Activated T-cell treated with anti-CD3 and anti-CD28 coated beads for 48 hours (primary cell): ENCODE results near the gene RGS11.
"Not testable (repeated sequence)": the region's sequence is repeated elsewhere in the genome, so short reads cannot be mapped to it uniquely, and the experiment has no call there.

Experiments
- DNase-seq: peaks from one replicate; pipeline ENCODE4 v3.0.0-alpha.2; 2020; ENCODE audit warnings: low read depth

RGS11 gene

GRCh38 chr16:263182-263774 lies 12.5 kb downstream of the RGS11 start:
- no peak for DNase-seq

- DNase-seq = no peak
Observed at GRCh38 chr16:262121-262745, 13.5 kb downstream of the RGS11 start.

- no peak for DNase-seq
Observed at GRCh38 chr16:261031-261691, 14.6 kb downstream of the RGS11 start.

GRCh38 chr16:260326-260725 lies 15.4 kb downstream of the RGS11 start:
- DNase-seq = no peak

- no peak for DNase-seq
Observed at GRCh38 chr16:259814-260253, 15.9 kb downstream of the RGS11 start.

GRCh38 chr16:259226-259625 lies 16.5 kb downstream of the RGS11 start:
- DNase-seq = no peak

GRCh38 chr16:258091-258490 lies 17.7 kb downstream of the RGS11 start:
- not testable (repeated sequence) for DNase-seq

GRCh38 chr16:255183-255582 lies 20.6 kb downstream of the RGS11 start:
- DNase-seq = no peak

- no peak for DNase-seq
Observed at GRCh38 chr16:254461-254860, 21.3 kb downstream of the RGS11 start.

GRCh38 chr16:253833-254232 lies 21.9 kb downstream of the RGS11 start:
- no peak for DNase-seq

- DNase-seq = no peak
Observed at GRCh38 chr16:252366-253337, 23.1 kb downstream of the RGS11 start.

GRCh38 chr16:249431-249830 lies 26.3 kb downstream of the RGS11 start:
- no peak for DNase-seq

- DNase-seq = no peak
Observed at GRCh38 chr16:247027-247426, 28.7 kb downstream of the RGS11 start.

GRCh38 chr16:245105-245504 lies 30.6 kb downstream of the RGS11 start:
- no peak for DNase-seq

- no peak for DNase-seq
Observed at GRCh38 chr16:243348-243747, 32.4 kb downstream of the RGS11 start.

- no peak for DNase-seq
Observed at GRCh38 chr16:242281-242680, 33.5 kb downstream of the RGS11 start.

GRCh38 chr16:240559-240958 lies 35.2 kb downstream of the RGS11 start:
- DNase-seq = no peak

GRCh38 chr16:239948-240277 lies 35.8 kb downstream of the RGS11 start:
- DNase-seq = no peak

- peak; percentile 97 for DNase-seq
Observed at GRCh38 chr16:234468-235305, 41.1 kb downstream of the RGS11 start, which contains the start of gene FAM234A. TSS of gene FAM234A (plus strand) at chr16:234821. CDS start at chr16:254414, 19,593 bp downstream.

GRCh38 chr16:230949-231348 lies 44.8 kb downstream of the RGS11 start:
- DNase-seq = no peak

GRCh38 chr16:230351-230750 lies 45.4 kb downstream of the RGS11 start:
- DNase-seq = not testable (repeated sequence)
